ENCODE results near the gene PDK1.

PDK1 gene

DNA sequence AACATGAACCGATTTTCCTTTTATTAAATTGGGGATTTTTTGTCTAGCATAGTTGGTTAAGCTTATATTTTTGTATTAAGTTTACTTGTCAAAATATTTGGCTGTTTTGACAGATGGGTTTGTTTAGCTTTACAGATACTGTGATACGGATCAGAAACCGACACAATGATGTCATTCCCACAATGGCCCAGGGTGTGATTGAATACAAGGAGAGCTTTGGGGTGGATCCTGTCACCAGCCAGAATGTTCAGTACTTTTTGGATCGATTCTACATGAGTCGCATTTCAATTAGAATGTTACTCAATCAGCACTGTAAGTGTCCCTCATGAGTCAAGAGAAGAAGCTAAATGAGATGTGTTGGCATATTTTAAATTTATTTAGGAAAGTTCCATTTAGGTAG is 8.5 kb downstream of the PDK1 start:
- TF ChIP-seq, protein P1, sequence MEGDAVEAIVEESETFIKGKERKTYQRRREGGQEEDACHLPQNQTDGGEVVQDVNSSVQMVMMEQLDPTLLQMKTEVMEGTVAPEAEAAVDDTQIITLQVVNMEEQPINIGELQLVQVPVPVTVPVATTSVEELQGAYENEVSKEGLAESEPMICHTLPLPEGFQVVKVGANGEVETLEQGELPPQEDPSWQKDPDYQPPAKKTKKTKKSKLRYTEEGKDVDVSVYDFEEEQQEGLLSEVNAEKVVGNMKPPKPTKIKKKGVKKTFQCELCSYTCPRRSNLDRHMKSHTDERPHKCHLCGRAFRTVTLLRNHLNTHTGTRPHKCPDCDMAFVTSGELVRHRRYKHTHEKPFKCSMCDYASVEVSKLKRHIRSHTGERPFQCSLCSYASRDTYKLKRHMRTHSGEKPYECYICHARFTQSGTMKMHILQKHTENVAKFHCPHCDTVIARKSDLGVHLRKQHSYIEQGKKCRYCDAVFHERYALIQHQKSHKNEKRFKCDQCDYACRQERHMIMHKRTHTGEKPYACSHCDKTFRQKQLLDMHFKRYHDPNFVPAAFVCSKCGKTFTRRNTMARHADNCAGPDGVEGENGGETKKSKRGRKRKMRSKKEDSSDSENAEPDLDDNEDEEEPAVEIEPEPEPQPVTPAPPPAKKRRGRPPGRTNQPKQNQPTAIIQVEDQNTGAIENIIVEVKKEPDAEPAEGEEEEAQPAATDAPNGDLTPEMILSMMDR (IDR thresholded peaks at IDR 0.05; ENCODE audit: low read depth, low read length): no peak
- DNase-seq: no peak
- Histone ChIP-seq H3K27ac (no peak overlapping the region), H3K4me3 (ENCODE audit: low read depth, low read length) (no peak overlapping the region), H3K36me3 (peaks cover 52% of the 10 kb centered on the region), H3K27me3 (ENCODE audit: insufficient read depth, low read depth, severe bottlenecking) (no peaks in the 10 kb centered on the region), H3K9me3 (ENCODE audit: severe bottlenecking) (no peaks in the 10 kb centered on the region)

DNA sequence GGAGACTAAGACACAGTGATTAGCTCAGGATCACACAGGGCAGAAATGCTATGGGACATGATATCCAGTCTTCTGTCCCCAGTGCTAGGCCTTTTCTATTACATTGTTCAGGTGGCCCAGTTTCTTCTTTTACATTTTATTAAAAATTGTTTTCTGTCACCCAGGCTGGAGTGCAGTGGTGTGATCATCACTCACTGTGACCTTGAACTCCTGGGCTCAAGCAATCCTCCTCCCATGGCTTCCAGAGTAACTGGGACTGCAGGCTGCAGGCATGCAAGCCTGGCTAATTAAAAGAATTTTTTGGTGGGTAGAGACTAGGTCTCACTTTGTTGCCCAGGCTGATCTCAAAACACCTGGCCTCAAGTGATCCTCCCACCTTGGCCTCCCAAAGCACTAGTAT is 15.4 kb downstream of the PDK1 start:
- H3K36me3 ChIP-seq: peaks cover 38% of the 10 kb centered on the region

DNA sequence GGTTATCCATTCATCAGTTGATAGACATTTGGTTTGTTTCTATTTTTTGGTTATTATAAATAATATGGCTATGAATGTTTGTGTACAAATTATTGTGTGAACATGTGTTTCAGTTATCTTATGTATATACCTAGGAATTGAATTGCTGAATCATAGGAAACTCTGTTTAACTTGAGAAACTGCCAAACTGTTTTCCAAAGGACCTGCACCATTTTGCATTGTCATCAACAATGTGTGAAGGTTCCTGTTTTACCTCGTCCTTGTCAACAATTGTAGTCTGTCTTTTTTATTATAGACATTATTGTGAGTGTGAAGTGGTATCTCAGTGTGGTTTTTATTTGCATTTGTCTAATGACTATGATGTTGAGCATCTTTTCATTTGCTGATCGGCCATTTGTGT is 17.1 kb downstream of the PDK1 start:
- DNase-seq: no peak
- Histone ChIP-seq H3K4me3 (ENCODE audit: low read depth, low read length) (no peak overlapping the region), H3K27me3 (ENCODE audit: insufficient read depth, low read depth, severe bottlenecking) (no peaks in the 10 kb centered on the region), H3K36me3 (peaks cover 41% of the 10 kb centered on the region), H3K9me3 (ENCODE audit: severe bottlenecking) (peaks cover 5% of the 10 kb centered on the region), H3K27ac (no peak overlapping the region)
- TF ChIP-seq, protein P1 (IDR thresholded peaks at IDR 0.05; ENCODE audit: low read depth, low read length): no peak

More for the DNA sequence above, 15.4 kb downstream of the PDK1 start:
- TF ChIP-seq, protein P1 (IDR thresholded peaks at IDR 0.05; ENCODE audit: low read depth, low read length): no peak
- H3K27me3 ChIP-seq (ENCODE audit: insufficient read depth, low read depth, severe bottlenecking): no peaks in the 10 kb centered on the region
- H3K4me3 ChIP-seq (ENCODE audit: low read depth, low read length): no peak overlapping the region
- DNase-seq: no peak
- H3K27ac ChIP-seq: no peak overlapping the region
- no peaks in the 10 kb centered on the region for H3K9me3 ChIP-seq (ENCODE audit: severe bottlenecking)

DNA sequence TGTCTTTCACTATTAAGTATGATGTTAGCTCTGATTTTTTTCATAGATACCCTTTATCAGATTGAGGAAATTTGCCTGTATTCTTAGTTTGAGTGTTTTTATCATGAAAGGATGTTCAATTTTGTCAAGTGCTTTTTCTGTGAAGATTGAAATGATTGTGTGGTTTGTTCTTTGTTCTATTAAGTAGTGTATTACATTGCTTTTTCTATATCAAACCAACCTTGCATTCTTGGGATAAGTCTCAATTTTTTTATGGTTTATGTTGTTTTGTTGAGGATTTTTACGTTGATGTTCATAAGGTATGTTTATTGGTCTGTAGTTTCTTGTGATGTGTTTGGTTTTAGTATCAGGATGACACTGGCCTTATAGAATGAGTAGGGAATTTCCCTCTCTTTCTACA is 19.1 kb downstream of the PDK1 start:
- TF ChIP-seq, protein P1 (IDR thresholded peaks at IDR 0.05; ENCODE audit: low read depth, low read length): no peak
- no peak overlapping the region for H3K27ac ChIP-seq
- DNase-seq: no peak
- H3K27me3 ChIP-seq (ENCODE audit: insufficient read depth, low read depth, severe bottlenecking): no peaks in the 10 kb centered on the region
- no peak overlapping the region for H3K4me3 ChIP-seq (ENCODE audit: low read depth, low read length)
- peaks cover 10% of the 10 kb centered on the region for H3K9me3 ChIP-seq (ENCODE audit: severe bottlenecking)
- peaks cover 34% of the 10 kb centered on the region for H3K36me3 ChIP-seq

DNA sequence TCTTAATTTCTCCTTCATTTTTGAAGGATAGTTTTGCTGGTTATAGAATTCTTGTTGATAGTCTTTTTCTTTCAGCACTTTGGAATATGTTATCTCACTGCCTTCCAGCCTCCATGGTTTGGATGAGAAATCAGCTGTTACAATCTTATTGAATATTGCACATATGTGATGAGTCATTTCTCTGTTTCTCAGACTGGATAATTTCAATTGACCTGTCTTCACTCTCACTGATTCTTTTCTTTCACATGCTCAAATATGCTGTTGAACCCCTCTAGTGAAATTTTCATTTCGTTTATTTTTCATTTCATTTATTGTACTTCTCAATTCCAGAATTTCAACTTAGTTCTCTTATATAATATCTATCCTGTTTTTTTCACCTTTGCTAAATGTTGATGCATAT is 22.2 kb downstream of the PDK1 start:
- H3K36me3 ChIP-seq: peaks cover 34% of the 10 kb centered on the region
- no peaks in the 10 kb centered on the region for H3K27me3 ChIP-seq (ENCODE audit: insufficient read depth, low read depth, severe bottlenecking)
- DNase-seq: no peak
- peaks cover 16% of the 10 kb centered on the region for H3K9me3 ChIP-seq (ENCODE audit: severe bottlenecking)
- TF ChIP-seq, protein P1 (IDR thresholded peaks at IDR 0.05; ENCODE audit: low read depth, low read length): no peak
- no peak overlapping the region for H3K27ac ChIP-seq
- H3K4me3 ChIP-seq (ENCODE audit: low read depth, low read length): no peak overlapping the region

DNA sequence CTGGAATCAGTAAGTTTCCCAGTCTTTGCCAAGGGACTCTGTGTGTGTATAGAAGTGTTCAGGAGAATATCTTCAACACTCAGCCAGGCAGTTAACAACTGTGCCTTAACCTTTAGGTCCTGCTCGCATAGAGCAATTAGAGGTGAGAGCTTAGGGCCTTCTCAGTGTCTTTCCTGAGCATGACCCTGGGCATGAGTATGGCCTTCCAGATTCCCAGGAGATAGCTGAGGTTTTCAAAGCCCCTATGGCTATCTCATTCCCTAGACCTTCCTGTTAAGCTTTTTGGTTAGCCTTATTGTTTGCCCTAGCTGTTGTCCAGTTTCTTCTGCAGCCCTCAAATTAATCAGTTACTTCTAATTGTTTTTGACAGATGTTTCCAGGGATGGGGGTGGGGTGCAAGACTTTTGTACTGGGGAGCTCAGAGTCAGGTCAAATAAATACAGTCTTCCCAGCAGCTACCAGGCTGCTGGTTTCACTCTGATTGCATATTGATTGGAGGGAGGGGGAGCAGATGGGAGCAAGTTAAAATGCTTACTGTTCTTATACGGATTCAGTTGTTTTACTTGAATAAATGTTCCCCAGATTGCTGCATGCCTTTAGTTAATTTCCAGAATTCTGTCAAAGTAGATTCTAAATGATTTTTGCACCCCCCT is 23.1 kb downstream of the PDK1 start:
- no peak for DNase-seq
- TF ChIP-seq, protein P1 (IDR thresholded peaks at IDR 0.05; ENCODE audit: low read depth, low read length): no peak
- no peak overlapping the region for H3K4me3 ChIP-seq (ENCODE audit: low read depth, low read length)
- no peak overlapping the region for H3K27ac ChIP-seq
- H3K27me3 ChIP-seq (ENCODE audit: insufficient read depth, low read depth, severe bottlenecking): no peaks in the 10 kb centered on the region
- peaks cover 29% of the 10 kb centered on the region for H3K36me3 ChIP-seq
- peaks cover 16% of the 10 kb centered on the region for H3K9me3 ChIP-seq (ENCODE audit: severe bottlenecking)
